Neutrophil (primary cell): Measurements from ENCODE around the gene TOPBP1.

ENCODE experiments used
- H3K27ac ChIP-seq: fragments of 200-600 bp; sonication (generic); 2 replicates; pipeline ENCODE4 v1.5.1; 2016; ENCODE audit warnings: mild to moderate bottlenecking, moderate library complexity
- H3K27me3 ChIP-seq: fragments of 200-600 bp; sonication (generic); 2 replicates; pipeline ENCODE4 v1.6.0; 2016; ENCODE audit warnings: mild to moderate bottlenecking
- H3K36me3 ChIP-seq: fragments of 200-600 bp; sonication (generic); 2 replicates; pipeline ENCODE4 v1.5.1; 2017
- H3K4me1 ChIP-seq, 2 experiments: fragments of 200-600 bp in 1 of 2; sonication (generic) in 1 of 2; 1 replicate in 1 of 2; 2 replicates in 1 of 2; pipeline versions ENCODE4 v1.5.1 to v1.6.1; 2013 to 2016; ENCODE audit warnings: low read depth in 1 of 2, low read length in 1 of 2, mild to moderate bottlenecking in 1 of 2, moderate library complexity in 1 of 2; ENCODE audit not compliant: control insufficient read depth in 1 of 2, insufficient read depth in 1 of 2
- H3K4me3 ChIP-seq, 2 experiments: fragments of 200-600 bp in 1 of 2; sonication (generic) in 1 of 2; 1 replicate in 1 of 2; 2 replicates in 1 of 2; pipeline ENCODE4 v1.5.1; 2013 to 2016; ENCODE audit warnings: low read depth in 1 of 2, low read length in 1 of 2, mild to moderate bottlenecking in 1 of 2, moderate library complexity in 1 of 2
- H3K9me3 ChIP-seq: fragments of 200-600 bp; sonication (generic); 2 replicates; pipeline ENCODE4 v1.5.1; 2016
- CTCF ChIP-seq: fragments of 200-600 bp; sonication (generic); IDR thresholded peaks from 2 replicates; pipeline ENCODE4 v1.5.1; 2016; ENCODE audit warnings: antibody characterized with exemption

Gene TOPBP1

DNA sequence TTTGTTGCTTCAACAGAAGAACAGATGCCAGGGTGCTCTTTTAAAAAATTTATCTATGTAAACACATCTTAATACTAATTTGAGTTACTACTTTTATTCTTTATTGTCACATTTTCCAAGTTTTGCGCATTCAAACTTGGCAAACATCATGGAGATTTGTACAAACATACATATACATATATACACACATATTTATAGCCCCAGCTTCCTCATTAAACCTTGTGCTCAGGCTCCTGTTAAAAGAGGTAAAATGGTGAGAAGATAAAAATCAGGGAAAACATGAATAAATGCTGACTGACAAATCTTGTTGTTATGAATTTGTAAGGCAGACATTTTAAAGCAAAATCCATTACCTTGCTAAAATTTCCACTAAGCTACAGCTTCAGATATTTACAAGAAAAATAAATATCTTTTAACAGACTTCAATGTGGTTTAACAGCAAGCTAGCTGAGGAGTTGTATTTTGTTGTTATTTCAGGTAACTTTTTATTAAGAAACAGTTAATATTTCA lies 61.1 kb downstream of the TOPBP1 start:
- no peak for TF ChIP-seq CTCF
- H3K4me1 ChIP-seq = no peaks in the 10 kb centered on the region
- peaks cover 54% of the 10 kb centered on the region for H3K36me3 ChIP-seq
- H3K27ac ChIP-seq = no peak overlapping the region
- H3K27me3 ChIP-seq = no peaks in the 10 kb centered on the region
- H3K4me3 ChIP-seq = no peak overlapping the region
- H3K9me3 ChIP-seq = no peaks in the 10 kb centered on the region

DNA sequence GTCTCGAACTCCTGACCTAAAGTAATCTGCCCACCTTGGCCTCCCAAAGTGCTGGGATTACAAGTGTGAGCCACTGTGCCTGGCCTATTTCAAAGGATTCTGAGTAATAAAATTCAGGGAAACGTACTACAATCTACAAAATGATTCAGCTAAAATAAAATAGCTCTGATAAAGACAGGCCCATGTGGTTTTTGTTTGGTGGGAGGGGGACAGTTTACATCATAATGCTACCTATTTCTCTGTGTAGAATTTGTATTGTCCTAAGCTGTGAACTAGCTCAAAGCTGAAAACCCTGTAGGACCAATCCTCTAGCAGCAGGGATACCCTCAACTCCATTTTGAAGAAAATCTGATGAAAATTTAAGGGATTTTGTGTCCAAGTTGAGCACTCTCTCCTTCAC lies 62.5 kb downstream of the TOPBP1 start:
- no peak for TF ChIP-seq CTCF
- Histone ChIP-seq H3K4me1 (no peaks in the 10 kb centered on the region), H3K36me3 (peaks cover 51% of the 10 kb centered on the region), H3K4me3 (no peak overlapping the region), H3K9me3 (no peaks in the 10 kb centered on the region), H3K27me3 (no peaks in the 10 kb centered on the region), H3K27ac (no peak overlapping the region)

- Histone ChIP-seq H3K27me3 (no peaks in the 10 kb centered on the region), H3K9me3 (no peaks in the 10 kb centered on the region), H3K36me3 (peaks cover 48% of the 10 kb centered on the region), H3K27ac (no peak overlapping the region), H3K4me3 (no peak overlapping the region), H3K4me1 (no peaks in the 10 kb centered on the region)
- TF ChIP-seq CTCF = no peak
Measured at GRCh38 chr3:133598405-133598804, 63.3 kb downstream of the TOPBP1 start.

GRCh38 chr3:133595341-133595740 lies 66.4 kb downstream of the TOPBP1 start:
- Histone ChIP-seq H3K36me3 (peaks cover 27% of the 10 kb centered on the region), H3K9me3 (no peaks in the 10 kb centered on the region), H3K27me3 (no peaks in the 10 kb centered on the region), H3K27ac (no peak overlapping the region), H3K4me1 (no peaks in the 10 kb centered on the region), H3K4me3 (no peak overlapping the region)
- TF ChIP-seq CTCF = no peak

GRCh38 chr3:133593243-133593642 lies 68.5 kb downstream of the TOPBP1 start:
- Histone ChIP-seq H3K27ac (no peak overlapping the region), H3K27me3 (no peaks in the 10 kb centered on the region), H3K4me1 (no peaks in the 10 kb centered on the region), H3K36me3 (peaks cover 31% of the 10 kb centered on the region), H3K9me3 (no peaks in the 10 kb centered on the region), H3K4me3 (no peak overlapping the region)
- TF ChIP-seq CTCF = no peak

DNA sequence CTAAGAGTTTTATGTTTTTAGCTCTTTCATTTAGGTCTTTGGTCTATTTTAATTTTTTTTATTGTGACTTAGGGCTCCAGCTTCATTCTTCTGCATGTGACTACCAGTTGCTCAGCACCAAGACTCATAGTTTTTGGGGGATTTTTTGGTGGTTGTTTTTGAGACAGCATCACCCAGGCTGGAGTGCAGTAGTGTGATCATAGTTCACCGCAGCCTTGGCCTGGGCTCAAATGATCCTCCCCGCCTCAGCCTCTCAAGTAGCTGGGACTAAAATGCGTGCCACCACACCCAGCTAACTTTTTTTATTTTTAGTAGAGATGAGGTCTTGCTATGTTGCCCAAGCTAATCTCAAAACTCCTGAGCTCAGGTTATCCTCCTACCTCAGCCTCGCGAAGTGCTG lies 68.9 kb downstream of the TOPBP1 start:
- no peaks in the 10 kb centered on the region for H3K9me3 ChIP-seq
- H3K4me3 ChIP-seq = no peak overlapping the region
- H3K27me3 ChIP-seq = no peaks in the 10 kb centered on the region
- no peaks in the 10 kb centered on the region for H3K4me1 ChIP-seq
- TF ChIP-seq CTCF = no peak
- no peak overlapping the region for H3K27ac ChIP-seq
- H3K36me3 ChIP-seq = peaks cover 33% of the 10 kb centered on the region
